GM21390 (cell line): ENCODE results near the gene SMCO4.

Source experiments
- ATAC-seq: cut with Tn5 transposase; IDR thresholded peaks from one replicate; pipeline ENCODE4 v1.9.1; 2021; ENCODE audit not compliant: unreplicated experiment

SMCO4 gene

DNA sequence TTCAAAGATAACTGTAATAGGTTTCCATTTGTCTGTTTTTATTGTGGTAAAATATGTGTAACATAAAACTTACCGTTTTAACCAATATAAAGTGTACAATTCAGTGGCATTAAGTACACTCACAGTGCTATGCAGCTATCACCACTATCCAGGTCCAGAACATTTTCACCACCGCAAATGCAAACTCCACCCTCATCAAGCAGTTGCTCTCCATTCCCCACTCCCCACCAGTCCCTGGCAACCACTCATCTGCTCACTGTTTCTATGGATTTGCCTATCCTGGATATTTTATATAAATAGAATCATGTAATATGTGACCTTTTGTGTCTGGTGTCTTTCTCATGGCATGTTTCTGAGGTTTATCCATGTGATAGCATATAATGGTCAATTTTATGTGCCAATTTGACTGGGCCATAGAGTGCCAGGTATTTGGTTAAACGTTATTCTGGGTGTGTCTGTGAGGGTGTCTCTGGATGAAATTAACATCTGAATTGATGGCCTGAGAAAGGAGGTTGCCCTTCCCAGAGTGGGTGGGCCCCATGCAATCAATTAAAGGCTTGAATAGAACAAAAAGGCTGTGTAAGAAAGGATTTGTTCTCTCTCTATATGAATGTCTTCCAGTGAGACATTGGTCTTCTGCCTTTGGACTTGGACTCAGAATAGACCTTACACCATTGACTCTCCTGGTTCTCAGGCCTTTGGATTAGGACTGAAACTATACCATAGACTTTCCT, 17.2 kb upstream of the SMCO4 start:
- no peak for ATAC-seq

DNA sequence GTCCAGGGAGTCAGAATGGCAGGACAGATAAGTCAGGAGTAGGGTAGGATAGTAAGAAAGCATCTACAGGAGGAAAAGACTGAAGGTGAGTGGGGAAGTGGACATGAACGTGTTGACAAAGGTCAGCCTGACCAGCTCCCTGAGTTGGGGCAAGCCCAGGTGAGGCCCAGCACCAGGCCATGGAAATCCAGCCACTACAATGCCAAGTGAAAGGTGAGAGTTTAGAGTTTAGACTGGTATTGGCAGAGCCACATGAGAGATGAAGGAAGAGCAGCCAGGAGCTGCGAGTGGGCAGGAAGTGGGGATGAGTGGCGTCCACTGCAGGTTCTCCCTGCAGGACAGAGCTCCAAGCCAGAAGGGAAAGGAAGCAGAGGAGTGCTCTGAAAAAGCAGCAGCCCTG, 16.5 kb upstream of the SMCO4 start:
- ATAC-seq: no peak

DNA sequence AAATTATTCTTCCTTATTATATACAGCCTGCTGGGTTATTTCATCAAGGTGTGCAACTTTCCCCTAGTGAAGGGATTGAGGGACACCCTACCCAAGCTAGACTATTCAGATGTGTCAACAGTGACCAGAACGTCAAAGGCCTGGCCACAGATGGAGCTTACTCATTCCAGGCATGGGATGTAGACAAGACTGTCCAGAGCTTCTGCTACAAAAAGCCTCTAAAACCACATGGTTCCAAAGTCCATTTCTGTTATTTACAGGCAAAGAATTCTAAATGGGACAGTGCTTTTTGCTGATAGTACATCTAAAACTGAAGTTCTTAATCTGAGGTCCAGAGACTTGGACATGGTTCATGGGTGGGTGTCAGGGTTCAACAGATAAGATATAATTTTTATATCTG, 9.7 kb upstream of the SMCO4 start:
- no peak for ATAC-seq

DNA sequence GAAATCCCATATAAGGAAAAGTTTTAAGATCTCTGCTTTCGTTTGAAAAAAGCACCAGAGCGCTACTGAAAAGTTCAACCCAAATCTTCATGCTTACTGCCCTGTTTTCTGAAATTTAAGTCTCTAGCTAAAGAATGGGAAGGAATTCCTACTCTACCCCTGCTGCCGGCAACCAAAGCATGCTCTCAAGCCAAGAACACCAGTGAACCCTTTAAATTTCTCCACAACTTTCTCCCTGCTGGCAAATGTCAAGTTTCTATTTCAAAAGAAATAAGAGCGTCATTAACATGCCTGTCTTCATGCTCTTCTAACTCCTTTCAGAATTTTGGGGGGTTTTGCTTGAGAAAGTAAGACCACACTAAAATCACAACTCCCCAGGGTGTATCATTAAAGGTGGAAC, 6.8 kb upstream of the SMCO4 start:
- no peak for ATAC-seq

DNA sequence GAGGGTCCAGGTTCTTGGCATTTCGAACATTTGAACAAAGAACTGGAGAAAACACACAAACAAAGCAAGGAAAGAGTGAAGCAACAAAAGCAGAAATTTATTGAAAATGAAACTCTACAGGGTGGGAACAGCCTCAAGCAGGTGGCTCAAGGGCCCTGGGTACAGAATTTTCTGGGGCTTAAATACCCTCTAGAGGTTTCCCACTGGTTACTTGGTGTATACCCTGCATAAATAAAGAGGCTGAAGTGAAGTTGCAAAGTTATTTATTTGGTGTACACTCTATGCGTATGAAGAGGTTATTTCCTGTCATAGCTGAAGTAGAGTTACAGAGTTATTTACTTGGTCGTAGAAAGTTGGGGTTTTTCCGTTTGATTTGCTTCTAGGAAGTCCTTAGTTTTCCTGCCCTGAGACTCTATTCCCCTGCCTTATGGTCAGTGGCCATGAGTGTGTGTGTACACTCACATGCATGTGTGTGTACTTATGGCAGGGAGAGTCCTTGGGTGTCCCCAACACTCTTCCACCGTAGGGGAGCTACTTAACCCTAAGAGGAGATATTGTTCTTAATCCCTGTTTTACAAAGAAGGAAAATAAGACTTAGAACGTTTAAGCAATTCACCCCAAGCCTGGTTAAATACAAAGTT, 5.6 kb upstream of the SMCO4 start:
- ATAC-seq: no peak

DNA sequence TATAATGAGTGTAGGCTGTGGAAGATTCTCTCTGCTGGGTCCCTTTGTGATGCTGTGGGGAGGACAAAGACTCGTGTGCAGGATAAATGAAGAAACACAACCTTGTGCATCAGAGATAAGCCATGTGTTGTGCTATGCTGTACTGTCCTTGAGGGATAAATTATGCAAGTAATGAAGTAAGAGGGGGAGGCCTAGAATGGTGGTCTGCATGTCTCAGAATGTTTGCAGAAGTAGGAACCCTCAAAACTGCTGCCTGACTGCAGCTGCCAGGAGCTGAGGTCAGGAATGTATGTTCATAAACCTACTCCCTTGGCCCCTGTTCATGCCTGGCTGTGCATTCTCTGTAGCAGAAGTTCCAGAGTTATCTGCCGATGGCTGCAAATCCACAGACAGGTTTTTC, 4.6 kb upstream of the SMCO4 start:
- no peak for ATAC-seq

DNA sequence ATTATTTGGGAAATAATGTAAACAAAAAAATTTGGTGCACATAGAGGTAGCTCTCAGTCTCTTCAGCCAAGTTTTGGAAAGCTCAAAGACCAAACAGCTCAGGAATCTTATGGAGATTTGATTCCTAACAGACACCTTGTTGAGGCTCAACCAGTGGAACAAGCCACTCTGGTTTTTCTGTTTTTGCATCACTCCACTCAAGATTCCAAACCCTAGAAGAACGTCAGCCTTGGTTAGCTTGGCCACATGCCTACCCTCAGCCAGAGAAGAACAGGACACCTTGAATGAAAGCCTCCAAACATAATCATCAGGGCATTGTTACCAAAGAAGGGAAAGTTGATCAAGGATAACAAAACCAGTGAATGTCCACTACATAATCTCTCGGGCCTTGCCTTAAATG, 3.8 kb upstream of the SMCO4 start:
- ATAC-seq: no peak

DNA sequence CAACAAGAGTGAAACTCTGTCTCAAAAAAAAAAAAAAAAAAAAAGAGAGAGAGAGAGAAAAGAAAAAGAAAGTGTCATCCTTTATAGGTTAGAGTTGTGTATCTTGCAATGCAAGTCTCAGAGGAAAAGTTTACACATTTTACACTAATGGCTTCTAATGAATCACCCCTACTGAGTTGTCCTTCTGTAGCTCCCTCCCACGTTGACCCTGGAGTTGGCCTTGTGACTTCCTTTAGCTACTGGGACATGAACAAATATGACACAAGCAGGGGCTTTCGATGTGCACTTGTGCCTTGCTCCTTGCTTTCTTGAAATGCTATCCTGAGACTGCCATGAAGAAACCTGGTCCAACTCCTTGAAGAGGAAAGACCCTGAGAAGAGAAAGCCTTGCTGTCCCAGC, 2.4 kb upstream of the SMCO4 start:
- ATAC-seq: no peak

DNA sequence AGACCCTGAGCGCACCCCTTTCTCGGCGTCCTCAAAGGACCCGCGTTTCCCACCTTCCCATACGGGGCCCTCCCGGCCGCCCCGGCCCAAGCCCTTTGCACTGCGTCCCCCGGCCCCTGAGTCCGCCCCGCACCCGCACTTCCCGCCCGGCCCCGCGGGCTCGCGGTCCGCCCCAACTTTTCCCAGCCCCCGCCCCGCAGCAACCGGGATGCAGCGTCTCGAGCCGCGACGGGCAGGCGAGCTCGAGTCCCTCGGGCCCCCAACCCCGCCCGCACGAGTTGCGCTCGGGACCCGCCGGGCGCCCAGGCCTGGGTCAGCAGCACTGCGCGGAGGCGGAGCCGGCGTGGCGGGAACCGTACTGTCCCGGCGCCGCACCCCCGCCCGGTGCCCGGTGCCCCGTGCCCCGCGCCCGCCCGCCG, 371 bp downstream of the SMCO4 start:
- ATAC-seq: peak; percentile 34

DNA sequence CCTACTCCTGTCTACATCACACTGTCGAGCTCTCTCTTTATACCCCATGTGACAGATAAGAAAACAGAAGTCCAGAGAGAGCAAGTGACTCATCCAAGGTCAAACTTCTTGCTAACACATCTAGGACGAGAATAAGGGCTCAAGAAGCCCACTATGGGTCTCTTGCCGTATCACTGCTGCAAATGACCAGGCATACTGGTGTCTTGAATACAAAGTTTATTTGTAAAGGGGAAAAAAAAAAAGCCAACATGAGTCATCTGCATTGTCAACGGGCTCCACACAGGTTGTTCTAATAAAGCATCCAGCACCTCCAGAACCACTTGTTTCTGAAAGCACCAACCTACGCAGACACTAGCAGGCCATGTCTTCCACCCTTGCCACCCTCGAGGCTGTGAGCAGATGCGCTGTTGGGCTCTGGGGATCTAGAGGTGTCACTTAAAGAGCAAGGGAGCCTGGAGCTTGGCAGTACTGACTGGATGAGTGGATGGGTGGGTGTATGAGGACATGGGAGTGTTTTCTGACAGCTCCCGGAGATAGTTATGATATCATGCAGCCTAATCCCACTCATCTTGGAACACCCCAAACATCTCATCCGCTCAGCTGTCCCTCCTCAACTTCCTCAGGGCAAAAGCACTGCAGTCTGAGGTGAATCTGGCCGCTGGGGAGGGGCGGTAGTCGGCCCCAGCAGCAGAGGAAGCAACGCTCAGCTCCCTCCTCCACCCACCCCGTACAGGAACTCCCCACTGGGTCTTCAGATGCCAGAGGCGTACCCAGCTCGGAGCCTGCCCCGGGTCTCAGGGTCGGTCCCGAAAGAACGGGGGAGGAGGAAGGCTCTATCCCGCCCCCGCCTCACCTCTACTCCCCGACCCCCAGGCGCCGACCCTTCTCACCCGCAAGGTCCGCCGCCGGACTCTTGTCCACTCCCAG, 1.0 kb downstream of the SMCO4 start:
- ATAC-seq: peak; percentile 52

DNA sequence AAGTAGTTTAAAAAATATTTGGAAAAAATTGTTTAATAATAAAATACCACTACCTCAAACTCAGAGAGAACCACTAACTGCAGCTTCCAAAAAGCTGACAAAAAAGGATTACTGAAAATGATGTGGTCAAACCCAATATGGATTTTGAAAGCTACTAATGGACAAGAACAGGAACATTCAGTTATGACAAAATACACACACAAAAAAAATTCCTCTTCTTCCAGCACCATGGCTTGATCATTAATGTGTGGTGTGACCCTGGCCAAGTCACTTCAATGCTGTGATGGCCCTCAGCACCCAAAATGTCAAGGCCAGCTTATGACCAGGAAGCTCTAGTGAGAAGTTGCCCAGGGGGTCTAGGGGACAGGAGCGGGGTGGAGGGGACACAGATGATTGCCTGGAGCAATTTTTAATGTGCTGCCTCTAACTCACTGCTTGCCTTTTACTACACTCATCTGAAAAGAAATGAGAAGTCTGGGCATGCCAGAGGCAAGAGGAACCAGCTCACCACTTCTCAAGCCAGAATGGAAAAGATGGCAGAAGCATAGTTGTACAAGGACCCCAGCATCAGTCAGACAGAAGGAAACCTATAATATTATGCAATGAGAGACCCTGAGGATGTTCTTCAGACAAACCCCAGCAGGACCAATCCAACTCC, 2.2 kb downstream of the SMCO4 start:
- no peak for ATAC-seq

DNA sequence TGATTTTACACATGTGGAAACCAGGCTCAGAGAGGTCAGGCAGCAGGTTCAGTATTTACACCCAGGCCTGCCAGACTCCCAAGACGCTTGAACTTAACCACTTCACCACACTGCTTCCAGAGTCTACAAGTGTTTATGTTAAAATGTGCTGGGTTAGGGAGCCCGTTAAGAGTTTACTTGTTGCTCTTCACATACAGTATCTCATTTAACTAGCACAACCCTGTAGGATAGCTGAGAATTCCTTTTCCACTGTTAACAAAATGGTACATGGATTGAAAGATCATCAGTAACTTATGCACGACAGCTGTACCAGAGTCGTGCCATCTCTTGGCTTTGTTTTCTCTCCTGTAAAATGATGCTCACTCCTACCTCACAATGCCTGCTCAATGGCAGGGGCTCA, 2.9 kb downstream of the SMCO4 start:
- no peak for ATAC-seq

DNA sequence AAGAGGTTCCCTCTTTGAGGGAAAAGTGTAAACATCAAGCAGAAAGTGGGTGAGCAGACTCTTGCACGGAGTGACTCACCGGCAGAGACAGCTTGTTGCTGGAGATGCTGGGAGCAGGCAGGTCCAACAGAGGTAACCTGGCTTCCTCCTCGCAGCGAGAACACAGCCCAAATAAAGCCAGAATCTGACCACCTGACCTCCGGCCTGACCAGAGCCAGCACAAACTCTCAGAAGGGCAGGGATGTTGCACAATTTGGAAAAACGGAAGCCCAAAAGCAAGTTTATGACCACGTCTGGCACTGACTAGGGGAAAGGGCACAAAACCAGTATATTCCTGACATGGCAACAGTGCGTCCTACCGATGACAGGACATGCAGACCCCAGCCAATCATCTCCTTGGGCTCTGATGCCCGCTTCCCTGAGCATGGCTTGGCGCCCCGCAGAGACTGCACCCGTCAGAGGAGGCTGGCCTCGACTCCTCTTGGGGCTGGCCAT, 5.4 kb downstream of the SMCO4 start:
- ATAC-seq: no peak

DNA sequence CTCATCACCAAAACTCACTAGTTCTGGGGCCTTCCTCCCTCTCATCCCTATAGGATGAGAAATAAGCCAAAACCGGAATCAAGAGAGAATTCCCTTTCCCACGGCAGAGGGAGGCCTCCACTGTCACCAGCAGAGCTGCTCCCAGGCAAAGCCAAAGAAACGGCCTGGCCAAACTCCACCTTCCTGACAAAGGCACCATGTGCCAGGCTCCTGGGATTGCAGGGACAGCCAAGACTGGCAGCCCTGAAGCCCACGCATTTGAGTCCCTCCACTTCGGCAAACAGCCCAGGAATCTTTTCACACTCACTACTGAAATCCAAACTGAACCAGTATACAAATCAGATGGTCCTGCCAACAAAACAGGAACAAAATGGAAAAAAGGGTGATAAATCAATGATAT, 6.1 kb downstream of the SMCO4 start:
- no peak for ATAC-seq

DNA sequence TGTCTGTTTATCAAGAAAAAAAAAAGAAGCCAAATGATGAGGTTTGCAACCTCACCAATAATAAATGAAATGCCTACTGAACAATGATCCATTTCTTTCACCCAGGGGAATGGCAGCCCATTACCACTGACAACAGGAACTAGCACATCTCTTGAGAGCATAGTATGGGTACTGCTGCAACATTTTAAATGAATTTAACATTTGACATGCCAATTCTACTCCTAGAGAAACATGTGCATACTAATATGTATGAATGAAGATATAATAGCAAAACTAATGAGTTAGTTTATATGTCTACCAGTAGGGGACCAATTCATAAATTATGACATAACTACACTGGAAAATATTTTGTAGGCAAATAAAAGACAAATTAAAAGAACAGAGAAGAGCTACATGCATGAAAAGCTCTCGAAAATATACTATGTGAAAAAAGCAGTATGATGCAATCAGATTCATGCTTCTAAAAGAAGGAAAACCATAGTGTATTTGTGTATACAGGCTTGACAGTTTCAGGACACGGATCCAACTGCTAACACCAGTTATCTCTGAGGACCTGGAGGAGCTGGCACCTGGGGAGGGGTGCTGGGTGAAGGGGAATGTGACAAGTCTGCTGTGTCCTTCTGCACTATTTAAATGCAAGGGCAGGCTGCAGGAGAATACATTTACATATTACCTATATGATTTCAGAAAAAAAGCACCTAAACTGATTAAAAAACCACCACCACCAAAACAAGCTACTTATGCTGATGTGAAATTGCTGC, 6.9 kb downstream of the SMCO4 start:
- peak; percentile 2 for ATAC-seq

DNA sequence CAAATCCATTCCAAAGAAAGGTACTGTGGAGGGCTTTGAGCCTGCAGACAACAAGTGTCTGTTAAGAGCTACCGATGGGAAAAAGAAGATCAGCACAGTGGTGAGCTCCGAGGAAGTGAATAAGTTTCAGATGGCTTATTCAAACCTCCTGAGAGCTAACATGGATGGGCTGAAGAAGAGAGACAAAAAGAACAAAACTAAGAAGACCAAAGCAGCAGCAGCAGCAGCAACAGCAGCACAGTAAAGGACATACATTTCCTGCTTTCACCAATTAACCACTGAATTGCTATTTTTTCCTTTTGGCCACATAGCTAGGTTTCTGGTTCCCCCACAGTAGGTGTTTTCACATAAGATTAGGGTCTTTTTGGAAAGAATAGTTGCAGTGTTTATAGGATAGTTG, 7.6 kb downstream of the SMCO4 start:
- peak; percentile 59 for ATAC-seq

DNA sequence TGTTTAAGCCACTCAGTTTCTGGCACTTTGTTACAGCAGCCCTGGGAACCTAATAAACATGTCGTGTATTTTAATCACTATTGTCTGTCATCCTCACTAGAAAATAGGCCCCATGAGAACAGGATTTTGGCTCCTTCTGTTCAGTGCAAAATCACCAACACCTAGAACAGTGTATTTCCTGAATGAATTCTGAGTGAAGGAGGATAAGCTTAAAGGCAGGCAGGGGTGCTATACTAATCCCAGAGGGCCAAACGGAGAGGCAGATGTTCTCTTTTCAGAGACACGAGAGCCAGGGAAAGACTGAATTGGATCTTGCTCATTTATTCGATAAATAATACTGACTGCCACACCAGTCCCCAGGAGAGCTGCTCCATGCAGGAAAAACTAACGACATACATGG, 10.4 kb downstream of the SMCO4 start:
- ATAC-seq: no peak

DNA sequence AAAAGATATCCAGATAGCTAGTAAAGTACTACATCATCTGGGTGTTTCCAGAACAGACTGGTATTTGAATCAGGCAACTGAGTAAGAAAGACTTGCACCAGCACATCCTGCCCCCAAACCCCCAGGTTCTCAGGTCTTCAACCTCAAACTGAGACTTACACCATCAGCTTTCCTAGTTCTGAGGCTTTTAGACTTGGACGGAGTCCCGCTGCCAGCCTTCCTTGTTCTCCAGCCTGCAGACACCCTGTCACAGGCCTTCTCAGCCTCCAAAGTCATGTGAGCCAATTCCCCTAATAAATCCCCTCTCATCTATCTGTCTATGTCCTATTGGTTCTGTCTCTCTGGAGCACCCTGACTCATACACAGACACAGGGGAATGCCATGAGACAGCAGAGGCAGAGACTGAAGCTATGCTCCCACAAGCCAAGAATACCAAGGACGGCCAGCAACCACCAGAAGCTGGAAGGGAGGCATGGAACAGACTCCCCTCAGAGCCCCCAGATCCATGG, 10.9 kb downstream of the SMCO4 start:
- peak; percentile 27 for ATAC-seq

DNA sequence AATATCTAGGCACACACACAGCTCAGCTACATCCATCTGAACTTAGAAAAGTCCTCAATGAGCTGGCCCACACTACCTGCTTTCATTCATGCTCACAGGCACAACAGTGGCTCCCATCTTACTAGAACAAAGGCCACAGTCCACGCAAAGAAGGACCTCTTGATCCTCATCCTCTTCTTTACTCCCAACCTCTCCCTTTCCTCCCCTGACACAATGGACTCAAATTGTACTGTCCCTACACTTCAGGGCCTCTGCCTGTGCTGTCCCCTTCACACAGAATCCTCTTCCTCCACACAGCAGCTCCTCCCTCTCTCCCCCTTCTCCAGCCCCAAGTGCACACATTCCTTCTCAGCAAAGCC, 12.7 kb downstream of the SMCO4 start:
- ATAC-seq: no peak

DNA sequence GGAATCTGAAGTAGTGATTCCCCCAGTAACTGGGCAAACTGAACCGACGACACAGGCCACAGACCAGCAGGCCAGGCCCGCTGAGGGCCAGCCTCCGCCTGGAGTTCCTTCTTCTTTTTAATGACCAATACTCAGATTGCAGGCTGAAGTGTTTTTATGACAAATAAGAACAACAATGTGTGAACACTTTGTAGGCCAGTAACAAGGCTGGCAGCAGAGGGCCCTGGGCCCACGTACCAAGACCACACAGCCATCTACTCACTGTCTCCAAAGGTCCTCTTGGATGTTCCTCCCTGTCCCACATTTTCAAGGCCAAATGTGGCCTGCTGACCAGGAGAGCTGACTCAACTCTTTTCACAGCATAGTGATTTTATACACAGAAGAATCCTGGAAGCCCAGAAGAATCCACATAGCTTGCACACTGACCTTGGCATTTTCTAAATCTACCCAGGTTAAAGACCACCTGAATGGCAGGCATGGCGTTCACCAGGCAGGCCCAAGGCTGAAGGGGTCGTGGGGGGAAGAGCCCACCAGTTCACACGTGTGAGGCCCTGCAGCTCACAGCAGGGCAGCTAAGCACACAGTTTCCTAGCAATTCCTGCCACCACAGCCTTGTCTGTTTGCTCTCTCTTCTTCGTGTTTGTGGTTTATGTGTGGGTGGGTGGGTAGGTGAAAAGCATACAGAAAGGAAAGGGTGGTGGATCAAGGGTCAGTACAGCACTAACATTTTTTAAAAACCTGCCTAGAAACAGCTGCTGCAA, 13.3 kb downstream of the SMCO4 start:
- no peak for ATAC-seq
